Hepatocyte (in vitro differentiated cells): ENCODE results near the gene RNF20.

Experiments
- EZH2 ChIP-seq: fragments of 200-600 bp; sonication (generic); IDR thresholded peaks from 2 replicates; pipeline ENCODE4 v1.6.1; 2016; ENCODE audit warnings: antibody characterized with exemption, mild to moderate bottlenecking, borderline replicate concordance
- EZH2phosphoT487 ChIP-seq: fragments of 200-600 bp; sonication (generic); IDR thresholded peaks from one replicate; pipeline ENCODE4 v1.6.1; 2018; ENCODE audit warnings: antibody characterized with exemption, mild to moderate bottlenecking, low read depth, moderate library complexity; ENCODE audit not compliant: unreplicated experiment, severe bottlenecking
- TF ChIP-seq, protein P1 (sequence below): fragments of 200-600 bp; sonication (generic); IDR thresholded peaks from 2 replicates; pipeline ENCODE4 v1.5.1; 2016; ENCODE audit warnings: antibody characterized with exemption, mild to moderate bottlenecking; ENCODE audit not compliant: poor library complexity

DNA sequence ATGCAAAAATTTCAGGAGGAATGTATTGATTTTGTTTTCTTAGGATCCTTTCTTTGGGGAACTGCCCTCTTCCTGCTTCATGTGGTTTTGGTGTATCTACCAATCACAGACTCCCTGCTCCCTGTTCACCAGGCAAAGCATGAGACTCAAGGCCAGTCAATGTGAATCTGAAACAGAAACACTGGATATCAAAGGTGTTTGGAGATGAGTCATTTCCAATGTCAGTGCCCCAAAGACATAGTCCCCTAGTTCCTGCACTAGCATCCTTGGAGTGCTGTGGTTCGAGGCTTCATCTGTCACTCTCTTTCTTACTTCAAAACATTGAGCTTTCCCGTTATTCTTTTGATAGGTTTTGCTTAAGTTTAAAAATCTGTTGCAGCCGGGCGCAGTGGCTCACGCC is 53.0 kb downstream of the RNF20 start:
- TF ChIP-seq, protein P1, sequence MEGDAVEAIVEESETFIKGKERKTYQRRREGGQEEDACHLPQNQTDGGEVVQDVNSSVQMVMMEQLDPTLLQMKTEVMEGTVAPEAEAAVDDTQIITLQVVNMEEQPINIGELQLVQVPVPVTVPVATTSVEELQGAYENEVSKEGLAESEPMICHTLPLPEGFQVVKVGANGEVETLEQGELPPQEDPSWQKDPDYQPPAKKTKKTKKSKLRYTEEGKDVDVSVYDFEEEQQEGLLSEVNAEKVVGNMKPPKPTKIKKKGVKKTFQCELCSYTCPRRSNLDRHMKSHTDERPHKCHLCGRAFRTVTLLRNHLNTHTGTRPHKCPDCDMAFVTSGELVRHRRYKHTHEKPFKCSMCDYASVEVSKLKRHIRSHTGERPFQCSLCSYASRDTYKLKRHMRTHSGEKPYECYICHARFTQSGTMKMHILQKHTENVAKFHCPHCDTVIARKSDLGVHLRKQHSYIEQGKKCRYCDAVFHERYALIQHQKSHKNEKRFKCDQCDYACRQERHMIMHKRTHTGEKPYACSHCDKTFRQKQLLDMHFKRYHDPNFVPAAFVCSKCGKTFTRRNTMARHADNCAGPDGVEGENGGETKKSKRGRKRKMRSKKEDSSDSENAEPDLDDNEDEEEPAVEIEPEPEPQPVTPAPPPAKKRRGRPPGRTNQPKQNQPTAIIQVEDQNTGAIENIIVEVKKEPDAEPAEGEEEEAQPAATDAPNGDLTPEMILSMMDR = no peak
- TF ChIP-seq EZH2 = no peak
- no peak for TF ChIP-seq EZH2phosphoT487
